HG02610 (cell line): Measurements from ENCODE around the gene AKAP10.
"Not testable (repeated sequence)": the region's sequence is repeated elsewhere in the genome, so short reads cannot be mapped to it uniquely, and the experiment has no call there.

ENCODE experiments used
- ATAC-seq: cut with Tn5 transposase; IDR thresholded peaks from one replicate; pipeline ENCODE4 v1.9.1; 2021; ENCODE audit warnings: mild to moderate bottlenecking, moderate library complexity; ENCODE audit not compliant: unreplicated experiment

The AKAP10 gene

DNA sequence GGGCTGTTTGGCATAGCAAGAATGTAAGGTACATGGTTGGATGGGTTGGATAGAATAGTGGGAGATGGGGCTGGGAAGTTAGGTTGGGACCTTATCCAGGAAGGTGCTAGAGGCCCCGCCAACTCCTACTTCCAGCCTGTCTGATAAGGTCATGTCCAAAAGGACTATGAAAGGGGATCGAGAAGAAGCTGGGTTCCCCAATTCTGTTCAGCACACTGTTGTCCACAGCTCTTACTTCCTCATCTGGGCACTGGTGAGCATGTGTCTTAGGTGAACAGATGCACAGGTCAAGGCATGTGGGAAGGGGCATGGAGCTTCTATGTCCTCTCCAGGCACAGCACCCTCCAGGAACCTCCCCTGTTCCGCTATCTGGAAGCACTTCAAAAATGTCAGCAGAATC lies 104.3 kb downstream of the AKAP10 start:
- no peak for ATAC-seq

DNA sequence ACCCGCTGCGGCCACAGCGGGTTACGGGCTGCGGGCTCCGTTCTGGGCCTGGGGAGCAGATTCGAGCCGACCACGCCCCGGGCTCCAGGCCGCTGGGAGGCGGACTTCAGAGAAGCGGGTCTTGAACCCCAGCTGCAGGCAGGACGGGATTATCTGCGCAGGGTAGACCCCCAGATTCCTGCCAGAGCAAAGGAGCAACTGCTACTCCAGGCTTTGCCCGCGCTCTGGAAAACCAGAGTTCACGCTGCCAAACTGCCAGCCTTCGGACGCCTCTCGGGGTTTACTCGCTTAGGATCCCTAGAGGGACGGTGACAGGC lies 109.6 kb downstream of the AKAP10 start:
- no peak for ATAC-seq

DNA sequence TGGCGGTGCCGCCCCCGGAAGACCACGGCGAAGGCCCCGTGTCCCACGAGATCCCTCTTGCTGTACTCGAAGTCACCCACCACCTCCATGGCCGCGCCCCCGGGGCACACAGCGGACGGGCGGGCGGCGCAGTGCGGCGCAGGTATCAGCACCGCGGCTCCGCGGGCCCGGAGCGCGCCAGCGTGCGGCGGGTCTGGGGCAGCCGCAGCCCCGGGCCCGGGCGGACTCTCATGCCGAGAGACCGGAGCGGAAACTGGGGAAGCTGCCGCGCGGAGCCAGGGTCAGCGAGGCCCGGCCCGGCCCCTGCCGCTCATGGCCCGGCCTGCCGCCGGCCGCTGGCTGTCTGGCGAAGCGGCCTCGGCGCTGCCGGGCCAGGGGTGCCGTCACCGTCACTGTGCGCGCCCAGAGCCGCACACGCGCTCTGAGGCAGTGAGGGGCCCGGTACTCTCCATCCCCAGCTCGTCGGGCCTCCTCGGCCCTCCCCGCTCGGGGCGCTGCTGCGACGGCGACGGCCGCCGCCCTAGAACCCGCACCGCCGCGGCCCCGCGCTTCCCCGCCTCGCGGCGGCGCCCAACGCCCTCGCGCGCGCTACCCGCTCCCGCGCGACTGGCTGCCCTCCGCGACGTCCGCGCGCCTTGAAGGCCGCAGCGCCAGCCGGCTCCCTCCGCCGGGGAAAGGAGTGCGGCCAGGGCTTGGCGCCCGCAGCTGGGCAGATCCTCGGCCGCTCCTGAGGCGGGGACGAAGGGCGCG lies 110.1 kb downstream of the AKAP10 start, which contains the start of gene ULK2:
Gene ULK2 (minus strand): TSS at position 608 of the 750 bp plus-strand sequence. CDS start 519 bp downstream, at position 89.
- ATAC-seq: peak; percentile 50

DNA sequence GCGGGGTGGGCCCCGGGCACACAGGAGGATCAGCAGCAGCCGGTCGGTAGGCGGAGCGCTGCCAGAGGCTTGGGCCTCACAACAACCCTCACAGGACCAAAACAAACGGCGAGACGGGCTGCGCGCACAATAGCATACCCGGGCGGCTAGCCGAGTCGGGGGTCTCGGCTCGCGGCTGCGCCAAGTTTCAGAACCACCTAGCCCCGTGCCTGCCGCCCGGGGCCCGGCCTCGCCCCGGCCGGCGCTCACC lies 110.6 kb downstream of the AKAP10 start:
- ATAC-seq: peak; percentile 41

DNA sequence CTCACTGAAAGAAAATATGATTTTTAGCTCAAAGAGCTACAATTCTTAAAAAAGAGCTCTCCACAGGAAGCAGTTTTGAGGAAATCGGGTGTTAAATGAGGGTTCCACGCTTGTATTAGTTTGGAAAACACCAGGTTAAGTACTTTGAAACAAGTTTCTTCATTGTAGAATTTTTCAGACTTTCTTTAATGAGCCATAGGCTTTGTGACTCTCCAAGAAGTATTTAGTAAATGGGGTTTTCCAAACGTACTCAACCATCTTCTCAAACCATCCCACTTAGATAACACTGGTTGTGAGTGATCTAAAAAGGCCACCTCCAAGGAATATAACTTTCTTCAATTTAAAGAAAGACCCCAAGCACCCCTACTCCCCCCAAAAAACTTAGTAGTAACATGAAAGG lies 112.6 kb downstream of the AKAP10 start:
- no peak for ATAC-seq

DNA sequence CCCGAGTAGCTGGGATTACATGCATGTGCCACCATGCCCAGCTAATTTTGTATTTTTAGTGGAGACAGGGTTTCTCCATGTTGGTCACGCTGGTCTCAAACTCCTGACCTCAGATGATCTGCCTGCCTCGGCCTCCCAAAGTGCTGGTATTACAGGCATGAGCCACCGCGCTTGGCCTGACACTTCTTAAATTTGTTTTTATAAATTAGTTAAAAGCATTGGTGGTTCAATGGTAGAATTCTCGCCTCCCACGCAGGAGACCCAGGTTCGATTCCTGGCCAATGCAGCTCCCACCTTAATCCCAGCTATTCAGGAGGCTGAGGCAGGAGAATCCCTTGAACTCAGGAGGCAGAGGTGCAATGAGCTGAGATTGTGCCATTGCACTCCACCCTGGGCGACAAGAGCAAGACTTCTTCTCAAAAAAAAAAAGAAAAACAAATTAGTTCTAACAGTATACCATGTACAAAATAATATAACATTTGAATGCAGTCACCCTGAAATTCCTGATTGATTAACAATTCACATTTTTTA lies 116.9 kb downstream of the AKAP10 start:
- not testable (repeated sequence) for ATAC-seq

DNA sequence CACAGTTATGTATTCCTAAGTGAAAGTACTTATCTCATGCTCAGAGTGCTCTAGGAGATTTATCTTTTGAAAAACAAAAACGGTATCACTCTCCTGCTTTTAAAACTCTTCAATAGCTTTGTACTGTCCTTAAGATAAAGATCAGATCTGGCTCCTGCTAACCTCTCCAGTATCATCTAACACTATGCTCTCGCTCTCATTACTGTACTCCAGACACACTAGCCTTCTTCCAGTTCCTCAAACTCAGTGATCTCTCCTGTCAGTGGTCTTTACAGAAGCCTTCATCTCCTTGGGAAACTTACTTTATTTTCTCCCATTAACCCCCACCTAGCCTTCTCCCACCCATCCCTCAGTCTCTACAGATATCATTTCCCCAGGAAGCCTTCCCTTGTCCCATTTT lies 120.0 kb downstream of the AKAP10 start:
- ATAC-seq: no peak
